Panc1 (cell line): Measurements from ENCODE around the gene PTX4. TPM values are rescaled to one million over a fixed set of nuclear protein-coding genes. Genes with fewer than 3 reads are reported as not detected.

Source experiments
- ATAC-seq: fragments of 200-7000 bp; cut with Tn5 transposase; 2 replicates; pipeline ENCODE4 v1.9.1; 2020; ENCODE audit warnings: mild to moderate bottlenecking, moderate library complexity
- BruUV-seq: library from RNA; stranded (reverse); fragments of 400-500 nt; replicated peaks from 2 replicates; lab custom pipeline; 2021; lab: Mats Ljungman, UMichigan
- CTCF ChIA-PET: fragments of 300-600 bp; sonication (Branson Sonifier 250); formaldehyde crosslinking; loops from one replicate; lab custom pipeline; 2022; ENCODE audit warnings: antibody characterized with exemption; lab: Charles Lee
- POLR2A ChIA-PET: fragments of 300-600 bp; sonication (Branson Sonifier 250); formaldehyde crosslinking; loops from one replicate; lab custom pipeline; 2022; ENCODE audit warnings: antibody characterized with exemption; lab: Charles Lee
- DNase-seq: peaks from one replicate; pipeline ENCODE4 v3.0.0-alpha.2; 2010; ENCODE audit warnings: low read depth, low spot score
- H3K27ac ChIP-seq: 2 replicates; pipeline ENCODE4 v1.5.1; 2011; ENCODE audit warnings: mild to moderate bottlenecking, low read length, inconsistent platforms
- H3K27me3 ChIP-seq: fragments of 200-500 bp; sonication (Bioruptor generic); 2 replicates; pipeline ENCODE4 v1.6.0; 2014; ENCODE audit warnings: low read length, inconsistent platforms; ENCODE audit not compliant: control insufficient read depth, insufficient read depth
- H3K36me3 ChIP-seq: fragments of 200-500 bp; sonication (Bioruptor generic); 2 replicates; pipeline ENCODE4 v1.5.1; 2014; ENCODE audit warnings: inconsistent platforms, mild to moderate bottlenecking, low read length, moderate library complexity; ENCODE audit not compliant: control insufficient read depth, insufficient read depth
- H3K4me1 ChIP-seq: 2 replicates; pipeline ENCODE4 v1.5.1; 2011; ENCODE audit warnings: inconsistent platforms, mild to moderate bottlenecking, low read length, moderate library complexity; ENCODE audit not compliant: control insufficient read depth, insufficient read depth
- H3K4me3 ChIP-seq, 2 experiments: 2 replicates each; pipeline ENCODE4 v1.5.1; 2011 to 2012; ENCODE audit warnings: low read depth in 2 of 2, low read length in 2 of 2, mild to moderate bottlenecking in 2 of 2, inconsistent platforms in 1 of 2, moderate library complexity in 1 of 2
- H3K9me3 ChIP-seq: fragments of 200-500 bp; sonication (Bioruptor generic); 2 replicates; pipeline ENCODE4 v1.5.1; 2014; ENCODE audit warnings: low read depth, mild to moderate bottlenecking, inconsistent platforms, low read length, moderate library complexity; ENCODE audit not compliant: control insufficient read depth, insufficient read depth
- CTCF ChIP-seq: fragments of 450-650 bp; IDR thresholded peaks from 2 replicates; pipeline ENCODE4 v1.5.1; 2017; ENCODE audit warnings: mild to moderate bottlenecking
- POLR2AphosphoS5 ChIP-seq: IDR thresholded peaks from 2 replicates; pipeline ENCODE4 v1.6.1; 2012; ENCODE audit warnings: mild to moderate bottlenecking, low read depth, low read length, moderate library complexity
- SIN3A ChIP-seq: IDR thresholded peaks from 2 replicates; pipeline ENCODE4 v1.6.1; 2012; ENCODE audit warnings: low read depth, mild to moderate bottlenecking, low read length, moderate library complexity, borderline replicate concordance; ENCODE audit not compliant: insufficient read depth
- TCF7L2 ChIP-seq: IDR thresholded peaks from 2 replicates; pipeline ENCODE4 v1.6.1; 2011; ENCODE audit warnings: mild to moderate bottlenecking, low read depth, low read length, inconsistent platforms
- in situ Hi-C: cut with HindIII; loops from 2 replicates; pipeline ENCODE4 v1.10.0; 2016; ENCODE audit warnings: low sequenced_read_pairs, low pct_unique_long_range_greater_than_20kb
- intact Hi-C: fragments of 100-400 bp; cut with micrococcal nuclease; formaldehyde crosslinking; loops from one replicate; pipeline ENCODE4 v1.10.0; 2022; ENCODE audit not compliant: unreplicated experiment
- total RNA-seq: library from RNA; stranded (reverse); gene quantifications from one replicate; pipeline ENCODE4 v1.2.1, GENCODE V29; 2021; ENCODE audit not compliant: unreplicated experiment
- TF ChIP-seq, protein P1 (sequence below), 2 experiments: IDR thresholded peaks; 2 replicates each; pipeline ENCODE4 v1.6.1; 2011 to 2012; ENCODE audit warnings: low read depth in 2 of 2, control low read depth in 1 of 2, low read length in 1 of 2, mild to moderate bottlenecking in 1 of 2, moderate library complexity in 1 of 2; ENCODE audit not compliant: insufficient read depth in 1 of 2

The PTX4 gene
- total RNA-seq, 1 experiment from 2014 or later, result not detected

- no peak for ATAC-seq
- H3K9me3 ChIP-seq, result no peaks in the 10 kb centered on the region
- ChIA-PET POLR2A (interaction anchor here (0.6 kb wide), 1 partner anchor 74 kb away, joined by 7 read pairs; no protein-coding TSS in a partner anchor), CTCF (no interaction called here)
- no TSS peak for BruUV-seq
- intact Hi-C loops (no loop called here), in situ Hi-C loops (no loop called here)
- H3K4me3 ChIP-seq, result no peak overlapping the region
- no peaks in the 10 kb centered on the region for H3K27me3 ChIP-seq
- no peak overlapping the region for H3K27ac ChIP-seq
- no peaks in the 10 kb centered on the region for H3K36me3 ChIP-seq
- no peaks in the 10 kb centered on the region for H3K4me1 ChIP-seq
- TF ChIP-seq CTCF (no peak), TCF7L2 (no peak), POLR2AphosphoS5 (no peak), SIN3A (no peak)
- TF ChIP-seq, protein P1, sequence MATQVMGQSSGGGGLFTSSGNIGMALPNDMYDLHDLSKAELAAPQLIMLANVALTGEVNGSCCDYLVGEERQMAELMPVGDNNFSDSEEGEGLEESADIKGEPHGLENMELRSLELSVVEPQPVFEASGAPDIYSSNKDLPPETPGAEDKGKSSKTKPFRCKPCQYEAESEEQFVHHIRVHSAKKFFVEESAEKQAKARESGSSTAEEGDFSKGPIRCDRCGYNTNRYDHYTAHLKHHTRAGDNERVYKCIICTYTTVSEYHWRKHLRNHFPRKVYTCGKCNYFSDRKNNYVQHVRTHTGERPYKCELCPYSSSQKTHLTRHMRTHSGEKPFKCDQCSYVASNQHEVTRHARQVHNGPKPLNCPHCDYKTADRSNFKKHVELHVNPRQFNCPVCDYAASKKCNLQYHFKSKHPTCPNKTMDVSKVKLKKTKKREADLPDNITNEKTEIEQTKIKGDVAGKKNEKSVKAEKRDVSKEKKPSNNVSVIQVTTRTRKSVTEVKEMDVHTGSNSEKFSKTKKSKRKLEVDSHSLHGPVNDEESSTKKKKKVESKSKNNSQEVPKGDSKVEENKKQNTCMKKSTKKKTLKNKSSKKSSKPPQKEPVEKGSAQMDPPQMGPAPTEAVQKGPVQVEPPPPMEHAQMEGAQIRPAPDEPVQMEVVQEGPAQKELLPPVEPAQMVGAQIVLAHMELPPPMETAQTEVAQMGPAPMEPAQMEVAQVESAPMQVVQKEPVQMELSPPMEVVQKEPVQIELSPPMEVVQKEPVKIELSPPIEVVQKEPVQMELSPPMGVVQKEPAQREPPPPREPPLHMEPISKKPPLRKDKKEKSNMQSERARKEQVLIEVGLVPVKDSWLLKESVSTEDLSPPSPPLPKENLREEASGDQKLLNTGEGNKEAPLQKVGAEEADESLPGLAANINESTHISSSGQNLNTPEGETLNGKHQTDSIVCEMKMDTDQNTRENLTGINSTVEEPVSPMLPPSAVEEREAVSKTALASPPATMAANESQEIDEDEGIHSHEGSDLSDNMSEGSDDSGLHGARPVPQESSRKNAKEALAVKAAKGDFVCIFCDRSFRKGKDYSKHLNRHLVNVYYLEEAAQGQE (IDR thresholded peaks at IDR 0.05; ENCODE audit: insufficient read depth in 1 of 2, low read depth in 2 of 2, low read length in 1 of 2), result no peak
- no peak for DNase-seq
Measured at GRCh38 chr16:1537138-1537577, 48.4 kb upstream of the PTX4 start.

DNA sequence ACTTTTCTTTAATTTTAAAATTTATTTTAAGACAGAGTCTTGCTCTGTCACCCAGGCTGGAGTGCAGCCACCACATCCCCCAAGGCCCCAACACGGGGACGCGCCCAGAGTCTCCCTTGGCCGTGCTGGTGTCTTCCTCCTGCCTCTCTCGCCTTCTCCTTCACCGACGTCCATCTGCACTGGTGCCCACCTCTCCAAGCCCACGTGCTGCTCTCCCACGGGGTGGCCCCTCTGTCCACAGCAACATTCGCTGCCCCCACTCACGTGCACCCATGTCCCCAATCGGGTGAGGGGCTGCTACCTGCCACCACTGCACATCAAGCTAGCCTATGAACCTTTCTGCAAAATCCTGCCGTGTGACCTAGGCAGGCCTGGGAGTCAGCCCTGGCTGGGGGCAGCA, 47.9 kb upstream of the PTX4 start:
- in situ Hi-C loops, result no loop called here
- no peak for ATAC-seq
- no peak for DNase-seq
- ChIA-PET POLR2A (interaction anchor here (0.6 kb wide), 1 partner anchor 75 kb away, joined by 7 read pairs; no protein-coding TSS in a partner anchor), CTCF (no interaction called here)
- no TSS peak for BruUV-seq
- no peak for TF ChIP-seq CTCF
- H3K4me1 ChIP-seq, result no peaks in the 10 kb centered on the region
- no peak overlapping the region for H3K27ac ChIP-seq
- no peaks in the 10 kb centered on the region for H3K27me3 ChIP-seq
- intact Hi-C loops, result no loop called here
- no peaks in the 10 kb centered on the region for H3K36me3 ChIP-seq
- H3K9me3 ChIP-seq, result no peaks in the 10 kb centered on the region
- H3K4me3 ChIP-seq, result no peak overlapping the region
